GM19397 (cell line): Measurements from ENCODE around the gene TMC2.
"Not testable (repeated sequence)": the region's sequence is repeated elsewhere in the genome, so short reads cannot be mapped to it uniquely, and the experiment has no call there.

Experiments used
- ATAC-seq: cut with Tn5 transposase; IDR thresholded peaks from one replicate; pipeline ENCODE4 v1.9.1; 2021; ENCODE audit warnings: mild to moderate bottlenecking, moderate library complexity; ENCODE audit not compliant: unreplicated experiment

TMC2 gene

GRCh38 chr20:2657674-2658073 is 121.3 kb downstream of the TMC2 start:
- ATAC-seq, result no peak

DNA sequence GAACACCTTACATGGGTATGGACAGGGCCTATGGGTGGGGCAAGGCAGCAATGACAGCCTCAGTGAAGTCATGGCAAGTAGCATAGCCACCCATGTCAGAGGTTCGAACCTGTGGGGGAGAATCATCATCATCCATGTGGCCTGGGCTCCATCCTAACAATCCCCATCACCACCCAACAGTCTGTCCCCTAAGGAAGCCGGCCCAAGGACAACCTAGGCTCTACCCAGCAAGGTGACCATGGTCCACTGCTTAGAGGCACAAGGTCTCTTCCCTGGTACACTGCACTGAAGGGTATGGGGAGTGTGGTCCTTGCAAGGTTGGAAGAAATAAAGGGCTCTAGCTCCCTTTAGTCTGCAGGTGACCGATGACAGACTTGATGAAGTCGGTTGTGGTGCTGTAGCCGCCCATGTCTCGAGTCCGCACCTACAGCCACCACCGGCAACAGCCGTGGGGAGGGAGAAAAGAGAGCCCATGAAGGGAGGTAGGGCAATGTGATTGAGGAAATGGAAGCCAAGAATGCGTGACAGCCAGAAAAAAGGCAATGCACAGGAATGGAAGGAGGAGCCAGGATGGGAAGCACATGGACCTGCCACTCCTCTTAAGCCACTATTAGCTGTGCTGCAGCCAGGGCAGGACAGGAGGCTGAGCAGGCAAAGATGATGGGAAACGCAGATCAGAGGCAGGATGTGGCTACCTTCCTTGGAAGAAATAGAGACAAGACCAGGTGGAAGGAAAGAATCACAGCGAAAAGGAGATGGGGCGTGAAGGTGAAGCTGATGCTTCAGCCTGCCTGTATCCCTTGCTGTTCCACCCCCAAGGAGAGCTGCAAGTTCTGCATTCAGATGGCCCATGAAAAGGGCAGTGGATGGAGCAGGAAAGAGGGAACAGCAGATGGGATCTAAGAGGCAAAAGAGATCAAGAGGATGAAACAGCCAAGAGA is 122.3 kb downstream of the TMC2 start:
- no peak for ATAC-seq

GRCh38 chr20:2659547-2659946 is 123.2 kb downstream of the TMC2 start:
- ATAC-seq, result no peak

GRCh38 chr20:2663364-2663886 is 127.1 kb downstream of the TMC2 start:
- ATAC-seq, result no peak

GRCh38 chr20:2663887-2664719 is 127.7 kb downstream of the TMC2 start, which contains the start of gene IDH3B:
Gene IDH3B (minus strand): TSS chr20:2664216. CDS start chr20:2664188, 28 bp downstream.
- peak; percentile 82 for ATAC-seq

DNA sequence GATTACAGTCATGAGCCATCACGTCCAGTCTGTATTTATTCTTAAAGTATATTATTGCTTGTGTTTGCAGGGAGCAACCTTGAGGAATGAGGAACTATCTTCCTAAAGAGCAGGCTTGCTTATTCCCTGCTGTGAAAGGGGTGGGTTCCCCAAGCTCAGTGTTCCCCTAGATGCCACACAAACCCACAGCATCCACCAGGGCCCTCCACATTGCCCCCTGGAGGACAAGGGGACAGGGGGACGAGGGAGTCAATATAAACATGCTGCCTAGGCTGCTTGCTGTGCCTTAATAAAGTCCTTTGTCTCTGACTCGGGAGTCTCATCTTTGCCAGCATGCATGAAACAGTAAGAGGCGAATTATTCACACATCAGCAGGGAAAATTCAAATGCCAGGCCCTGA is 135.6 kb downstream of the TMC2 start:
- no peak for ATAC-seq

DNA sequence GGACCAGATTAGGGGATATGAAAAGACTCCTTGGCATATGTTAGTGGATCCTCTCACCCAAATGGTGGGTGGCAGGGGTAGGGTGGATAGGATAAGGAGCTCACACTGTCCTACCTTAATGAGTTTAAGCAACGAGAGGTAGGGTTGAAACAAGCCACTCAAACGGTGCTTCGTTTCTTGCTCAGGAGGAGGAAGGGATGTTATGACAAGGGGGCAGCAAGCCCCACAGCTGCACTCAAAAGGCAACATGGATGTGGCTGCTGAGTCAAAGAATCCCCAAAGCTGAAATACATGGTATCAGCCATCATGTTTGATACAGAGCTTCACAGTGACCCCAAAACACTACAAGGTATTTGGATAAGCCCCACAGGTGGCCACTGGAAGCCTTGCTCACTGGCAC is 136.1 kb downstream of the TMC2 start:
- no peak for ATAC-seq

GRCh38 chr20:2673453-2673852 is 137.1 kb downstream of the TMC2 start:
- ATAC-seq, result no peak

- ATAC-seq, result no peak
Observed at GRCh38 chr20:2680046-2680445, 143.7 kb downstream of the TMC2 start.

DNA sequence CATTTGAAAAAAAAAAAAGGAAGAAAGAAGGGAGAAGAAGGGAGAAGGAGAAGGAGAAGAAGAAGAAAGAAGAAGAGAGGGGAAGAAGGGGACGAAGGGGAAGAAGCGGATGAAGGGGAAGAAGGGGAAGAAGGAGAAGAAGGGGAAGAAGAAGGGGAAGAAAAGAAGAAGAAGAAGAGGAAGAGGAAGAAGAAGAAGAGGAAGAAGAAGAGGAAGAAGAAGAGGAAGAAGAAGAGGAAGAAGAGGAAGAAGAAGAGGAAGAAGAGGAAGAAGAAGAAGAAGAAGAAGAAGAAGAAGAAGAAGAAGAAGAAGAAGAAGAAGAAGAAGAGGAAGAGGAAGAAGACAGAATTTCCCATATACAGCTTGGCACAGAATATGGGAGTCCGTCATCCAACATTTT is 145.7 kb downstream of the TMC2 start:
- not testable (repeated sequence) for ATAC-seq

GRCh38 chr20:2684817-2685216 is 148.4 kb downstream of the TMC2 start:
- not testable (repeated sequence) for ATAC-seq

GRCh38 chr20:2687514-2687913 is 151.1 kb downstream of the TMC2 start:
- no peak for ATAC-seq

- no peak for ATAC-seq
Observed at GRCh38 chr20:2688041-2688591, 151.7 kb downstream of the TMC2 start.

DNA sequence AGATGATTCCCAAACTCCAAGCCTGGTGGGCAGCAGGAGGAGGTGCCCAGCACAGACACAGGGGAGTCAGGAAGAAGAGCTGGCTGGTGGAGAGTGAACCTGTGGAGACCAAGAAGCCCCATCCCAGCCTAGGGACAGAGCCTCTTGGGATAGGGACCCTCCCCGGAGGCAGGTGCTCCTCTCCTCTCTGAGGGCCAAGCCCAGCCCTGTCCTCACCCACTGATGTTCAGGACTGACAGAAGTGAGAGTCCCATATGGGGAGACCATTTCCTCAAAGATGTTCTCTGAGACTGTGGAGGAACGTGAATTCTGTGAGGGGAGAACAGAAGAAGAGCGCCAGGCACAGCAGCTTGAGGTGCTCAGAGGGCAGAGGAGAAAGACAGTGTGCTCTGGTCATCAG is 153.8 kb downstream of the TMC2 start:
- ATAC-seq, result no peak

- ATAC-seq, result no peak
Observed at GRCh38 chr20:2690718-2691117, 154.3 kb downstream of the TMC2 start.

DNA sequence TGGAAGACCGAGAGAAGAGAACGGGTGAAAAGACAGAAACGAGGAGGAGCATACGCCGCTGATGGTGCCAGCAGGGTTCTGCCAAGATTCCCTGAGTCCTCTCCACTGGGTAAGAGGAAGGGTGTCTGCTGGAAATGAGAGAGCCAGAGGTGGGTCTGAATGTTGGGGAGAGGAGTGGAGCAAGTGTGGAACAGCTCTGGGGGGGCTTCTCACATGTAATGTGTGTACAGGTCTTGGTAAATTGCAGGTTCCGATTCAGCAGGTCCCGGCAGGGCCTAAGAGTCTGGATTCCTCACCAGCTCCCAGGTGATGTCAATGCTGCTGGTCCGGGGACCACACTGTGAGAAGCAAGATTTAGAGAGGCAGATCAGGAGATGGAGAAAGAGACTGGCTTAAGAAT is 154.8 kb downstream of the TMC2 start:
- ATAC-seq, result no peak
